ENCODE data around the gene UBE2I.

The UBE2I gene

DNA sequence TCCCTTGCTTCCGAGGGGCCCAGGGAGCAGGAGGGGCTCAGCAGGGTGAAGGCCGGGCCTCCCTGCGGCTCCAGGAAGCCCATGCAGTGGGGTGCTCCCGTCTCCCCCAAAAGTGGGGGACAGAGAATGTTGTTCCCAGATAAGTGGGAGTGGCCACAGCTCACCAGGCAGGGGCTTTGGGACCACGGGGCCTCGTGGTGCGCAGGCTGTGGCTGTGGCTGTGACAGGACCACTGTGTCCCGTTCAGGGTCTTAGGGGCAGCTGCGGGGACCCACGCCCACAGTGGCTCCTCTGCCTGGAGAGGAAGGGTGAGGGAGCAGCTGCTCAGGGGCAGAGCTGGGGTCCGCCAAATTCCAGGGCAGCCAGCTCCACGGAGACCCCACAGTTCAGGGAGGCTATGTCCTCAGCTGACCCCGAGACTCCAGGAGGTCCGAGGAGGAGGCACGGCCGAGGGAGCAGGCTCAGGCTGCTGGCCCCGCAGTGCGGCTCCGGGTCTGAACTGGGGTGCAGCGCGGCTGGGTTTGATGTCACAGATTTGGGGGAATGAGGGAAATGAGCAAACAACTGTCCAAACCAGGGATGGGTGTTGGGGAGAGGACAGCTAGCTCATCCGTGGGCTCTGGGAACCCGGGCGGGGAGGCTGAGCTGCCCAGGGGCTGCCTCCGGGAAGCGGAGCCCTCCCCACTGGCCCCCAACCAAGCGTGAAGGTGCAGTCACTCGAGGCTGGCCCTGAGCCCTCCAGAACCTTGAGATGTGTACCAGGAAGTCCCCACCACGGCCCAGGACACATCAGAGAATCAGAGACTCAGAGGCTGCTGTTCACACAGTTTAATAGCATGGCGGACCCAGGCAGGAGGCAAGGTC is 30.1 kb upstream of the UBE2I start:
- no peak for DNase-seq
- no peaks in the 10 kb centered on the region for H3K9me3 ChIP-seq
- intact Hi-C loops (cut with DNase I; ENCODE audit: low total_unique reads), result loop anchor here (10.0 kb wide), 1 partner anchor 245 kb away; no protein-coding TSS in a partner anchor
- H3K4me1 ChIP-seq, result no peaks in the 10 kb centered on the region
- TF ChIP-seq, protein P1, sequence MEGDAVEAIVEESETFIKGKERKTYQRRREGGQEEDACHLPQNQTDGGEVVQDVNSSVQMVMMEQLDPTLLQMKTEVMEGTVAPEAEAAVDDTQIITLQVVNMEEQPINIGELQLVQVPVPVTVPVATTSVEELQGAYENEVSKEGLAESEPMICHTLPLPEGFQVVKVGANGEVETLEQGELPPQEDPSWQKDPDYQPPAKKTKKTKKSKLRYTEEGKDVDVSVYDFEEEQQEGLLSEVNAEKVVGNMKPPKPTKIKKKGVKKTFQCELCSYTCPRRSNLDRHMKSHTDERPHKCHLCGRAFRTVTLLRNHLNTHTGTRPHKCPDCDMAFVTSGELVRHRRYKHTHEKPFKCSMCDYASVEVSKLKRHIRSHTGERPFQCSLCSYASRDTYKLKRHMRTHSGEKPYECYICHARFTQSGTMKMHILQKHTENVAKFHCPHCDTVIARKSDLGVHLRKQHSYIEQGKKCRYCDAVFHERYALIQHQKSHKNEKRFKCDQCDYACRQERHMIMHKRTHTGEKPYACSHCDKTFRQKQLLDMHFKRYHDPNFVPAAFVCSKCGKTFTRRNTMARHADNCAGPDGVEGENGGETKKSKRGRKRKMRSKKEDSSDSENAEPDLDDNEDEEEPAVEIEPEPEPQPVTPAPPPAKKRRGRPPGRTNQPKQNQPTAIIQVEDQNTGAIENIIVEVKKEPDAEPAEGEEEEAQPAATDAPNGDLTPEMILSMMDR (IDR thresholded peaks at IDR 0.05), result no peak
- H3K27ac ChIP-seq, result no peak overlapping the region
- H3K27me3 ChIP-seq, result peaks cover 0 to 89% of the 10 kb centered on the region in 2 donors
- H3K4me3 ChIP-seq, result no peak overlapping the region
- no peaks in the 10 kb centered on the region for H3K36me3 ChIP-seq

DNA sequence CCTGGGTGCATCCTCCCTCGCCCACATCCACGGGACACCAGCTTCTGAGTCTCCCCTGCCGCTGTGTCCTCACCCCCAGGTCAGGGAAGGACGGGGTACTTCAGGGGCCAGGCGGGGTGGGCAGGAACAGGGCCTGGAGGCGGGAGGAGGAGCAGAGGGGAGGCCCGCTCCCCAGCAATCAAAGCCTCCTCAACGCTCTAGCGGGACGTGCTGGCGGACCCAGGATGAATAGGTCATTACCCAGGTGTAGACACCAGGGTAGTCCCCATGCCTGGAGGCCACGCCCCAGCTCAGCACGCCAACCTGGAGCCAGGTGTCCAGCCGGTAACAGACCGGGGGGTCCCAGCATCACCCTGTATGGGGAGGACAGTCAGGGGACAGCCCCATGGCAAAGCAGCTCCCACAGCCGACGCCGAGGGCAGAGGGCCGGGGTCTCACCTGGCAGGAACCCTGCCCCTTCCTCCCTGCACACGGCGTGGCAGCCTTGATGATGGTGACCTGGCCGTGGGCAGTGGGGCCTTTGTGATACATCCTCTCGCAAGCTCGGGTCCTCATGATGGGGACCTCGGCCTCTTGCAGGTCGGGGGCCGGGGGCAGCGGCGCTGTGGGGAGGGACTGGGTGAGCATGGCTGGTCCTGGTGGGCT is 29.4 kb upstream of the UBE2I start:
- intact Hi-C loops (cut with DNase I; ENCODE audit: low total_unique reads), result loop anchor here (10.0 kb wide), 1 partner anchor 245 kb away; no protein-coding TSS in a partner anchor
- H3K4me3 ChIP-seq, result no peak overlapping the region
- DNase-seq, result no peak

DNA sequence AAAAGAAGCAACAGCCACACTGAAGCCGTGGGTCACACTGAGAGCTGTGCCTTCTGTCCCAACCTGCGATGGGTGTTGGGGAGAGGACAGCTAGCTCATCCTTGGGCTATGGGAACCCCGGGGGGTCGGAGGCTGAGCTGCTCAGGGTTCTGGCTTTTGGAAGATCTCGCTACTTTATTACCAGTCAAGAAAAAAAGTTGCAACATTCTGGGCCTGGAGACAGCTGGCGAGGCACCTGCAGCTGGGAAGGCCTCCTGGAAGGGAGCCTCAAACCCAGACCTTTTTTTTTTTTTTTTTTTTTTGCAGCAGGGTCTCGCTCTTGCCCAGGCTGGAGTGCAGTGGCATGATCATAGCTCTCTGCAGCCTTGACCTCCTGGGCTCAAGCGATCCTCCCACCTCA is 28.7 kb upstream of the UBE2I start:
- DNase-seq, result no peak
- intact Hi-C loops (cut with DNase I; ENCODE audit: low total_unique reads), result no loop called here
- no peaks in the 10 kb centered on the region for H3K9me3 ChIP-seq
- no peaks in the 10 kb centered on the region for H3K36me3 ChIP-seq
- no peaks in the 10 kb centered on the region for H3K4me1 ChIP-seq
- no peak overlapping the region for H3K27ac ChIP-seq
- peaks cover 0 to 91% of the 10 kb centered on the region in 2 donors for H3K27me3 ChIP-seq
- no peak overlapping the region for H3K4me3 ChIP-seq
- TF ChIP-seq, protein P1 (IDR thresholded peaks at IDR 0.05), result no peak

More for the DNA sequence above, 29.4 kb upstream of the UBE2I start:
- no peak overlapping the region for H3K27ac ChIP-seq
- H3K9me3 ChIP-seq, result no peaks in the 10 kb centered on the region
- H3K36me3 ChIP-seq, result no peaks in the 10 kb centered on the region
- H3K27me3 ChIP-seq, result peaks cover 0 to 89% of the 10 kb centered on the region in 2 donors
- no peaks in the 10 kb centered on the region for H3K4me1 ChIP-seq
- TF ChIP-seq, protein P1 (IDR thresholded peaks at IDR 0.05), result no peak

DNA sequence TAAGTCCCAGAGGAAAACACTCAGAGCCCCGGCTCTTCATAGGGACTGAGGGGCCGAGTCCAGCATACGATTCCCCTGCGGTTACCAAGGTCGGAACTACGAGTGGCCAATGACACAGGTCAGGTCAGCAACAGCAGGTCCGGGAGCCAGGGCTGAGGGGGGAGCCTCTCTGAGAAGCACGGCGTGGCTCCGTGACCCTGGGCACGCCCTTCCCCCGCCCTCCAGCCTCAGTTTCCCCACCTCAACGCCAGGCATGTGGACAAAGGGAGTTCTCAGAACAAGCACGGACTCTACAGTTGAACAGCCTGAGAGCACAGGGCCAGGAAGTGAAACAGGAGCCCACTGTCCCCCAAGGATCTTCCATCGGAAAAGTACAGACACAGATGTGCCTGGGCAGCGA is 27.9 kb upstream of the UBE2I start:
- no peak for DNase-seq
- TF ChIP-seq, protein P1 (IDR thresholded peaks at IDR 0.05), result no peak
- intact Hi-C loops (cut with DNase I; ENCODE audit: low total_unique reads), result no loop called here
- Histone ChIP-seq H3K9me3 (no peaks in the 10 kb centered on the region), H3K27ac (no peak overlapping the region), H3K4me3 (no peak overlapping the region), H3K36me3 (no peaks in the 10 kb centered on the region), H3K4me1 (no peaks in the 10 kb centered on the region), H3K27me3 (peaks cover 0 to 91% of the 10 kb centered on the region in 2 donors)

DNA sequence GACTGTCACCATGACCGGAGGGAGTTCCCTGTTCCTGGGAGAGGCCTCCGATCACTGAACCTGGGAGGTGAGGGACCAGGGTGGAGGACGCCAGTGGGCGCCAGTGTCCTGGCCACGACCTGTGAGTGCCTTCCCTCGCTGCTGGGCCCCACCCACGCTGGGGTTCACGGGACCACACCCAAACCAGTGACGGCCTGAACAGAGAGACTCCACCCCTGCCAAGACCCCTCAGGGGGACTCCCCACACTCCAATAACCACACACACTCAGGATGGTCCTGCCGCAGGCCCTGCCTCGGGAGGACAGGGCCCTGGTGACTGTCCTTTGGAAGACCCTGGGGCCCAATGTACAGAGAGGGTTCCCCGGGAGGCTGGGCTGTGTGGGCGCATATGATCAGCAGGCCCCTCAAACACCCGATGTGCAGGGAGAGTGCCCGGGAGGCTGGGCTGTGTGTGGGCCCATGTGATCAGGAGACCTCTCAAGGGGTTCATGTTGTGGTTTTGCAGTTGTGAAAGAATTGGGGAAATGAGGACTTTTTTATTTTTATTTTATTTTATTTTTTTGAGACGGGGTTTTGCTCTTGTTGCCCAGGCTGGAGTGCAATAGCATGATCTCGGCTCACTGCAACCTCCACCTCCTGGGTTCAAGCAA is 27.0 kb upstream of the UBE2I start:
- Histone ChIP-seq H3K36me3 (no peaks in the 10 kb centered on the region), H3K27me3 (peaks cover 0 to 91% of the 10 kb centered on the region in 2 donors), H3K4me3 (no peak overlapping the region), H3K4me1 (no peaks in the 10 kb centered on the region), H3K9me3 (no peaks in the 10 kb centered on the region), H3K27ac (no peak overlapping the region)
- no peak for DNase-seq
- TF ChIP-seq, protein P1 (IDR thresholded peaks at IDR 0.05), result no peak
- intact Hi-C loops (cut with DNase I; ENCODE audit: low total_unique reads), result no loop called here
